Measurements from ENCODE around the gene SCAPER.
"Not testable (repeated sequence)": the region's sequence is repeated elsewhere in the genome, so short reads cannot be mapped to it uniquely, and the experiment has no call there.

DNA sequence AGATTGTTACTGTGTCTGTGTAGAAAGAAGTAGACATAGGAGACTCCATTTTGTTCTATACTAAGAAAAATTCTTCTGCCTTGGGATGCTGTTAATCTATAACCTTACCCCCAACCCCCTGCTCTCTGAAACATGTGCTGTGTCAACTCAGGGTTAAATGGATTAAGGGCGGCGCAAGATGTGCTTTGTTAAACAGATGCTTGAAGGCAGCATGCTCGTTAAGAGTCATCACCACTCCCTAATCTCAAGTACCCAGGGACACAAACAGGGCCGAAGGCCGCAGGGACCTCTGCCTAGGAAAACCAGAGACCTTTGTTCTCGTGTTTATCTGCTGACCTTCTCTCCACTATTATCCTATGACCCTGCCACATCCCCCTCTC lies 5.2 kb downstream of the SCAPER start:
- TF ChIP-seq, protein P1, sequence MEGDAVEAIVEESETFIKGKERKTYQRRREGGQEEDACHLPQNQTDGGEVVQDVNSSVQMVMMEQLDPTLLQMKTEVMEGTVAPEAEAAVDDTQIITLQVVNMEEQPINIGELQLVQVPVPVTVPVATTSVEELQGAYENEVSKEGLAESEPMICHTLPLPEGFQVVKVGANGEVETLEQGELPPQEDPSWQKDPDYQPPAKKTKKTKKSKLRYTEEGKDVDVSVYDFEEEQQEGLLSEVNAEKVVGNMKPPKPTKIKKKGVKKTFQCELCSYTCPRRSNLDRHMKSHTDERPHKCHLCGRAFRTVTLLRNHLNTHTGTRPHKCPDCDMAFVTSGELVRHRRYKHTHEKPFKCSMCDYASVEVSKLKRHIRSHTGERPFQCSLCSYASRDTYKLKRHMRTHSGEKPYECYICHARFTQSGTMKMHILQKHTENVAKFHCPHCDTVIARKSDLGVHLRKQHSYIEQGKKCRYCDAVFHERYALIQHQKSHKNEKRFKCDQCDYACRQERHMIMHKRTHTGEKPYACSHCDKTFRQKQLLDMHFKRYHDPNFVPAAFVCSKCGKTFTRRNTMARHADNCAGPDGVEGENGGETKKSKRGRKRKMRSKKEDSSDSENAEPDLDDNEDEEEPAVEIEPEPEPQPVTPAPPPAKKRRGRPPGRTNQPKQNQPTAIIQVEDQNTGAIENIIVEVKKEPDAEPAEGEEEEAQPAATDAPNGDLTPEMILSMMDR (IDR thresholded peaks at IDR 0.05; ENCODE audit: low read depth, low read length) = not testable (repeated sequence)
- not testable (repeated sequence) for TF ChIP-seq EZH2phosphoT487 (IDR thresholded peaks at IDR 0.05; ENCODE audit: low read depth)

Data from OCI-LY3 (cell line).